Measurements from ENCODE around the gene OCA2.

DNA sequence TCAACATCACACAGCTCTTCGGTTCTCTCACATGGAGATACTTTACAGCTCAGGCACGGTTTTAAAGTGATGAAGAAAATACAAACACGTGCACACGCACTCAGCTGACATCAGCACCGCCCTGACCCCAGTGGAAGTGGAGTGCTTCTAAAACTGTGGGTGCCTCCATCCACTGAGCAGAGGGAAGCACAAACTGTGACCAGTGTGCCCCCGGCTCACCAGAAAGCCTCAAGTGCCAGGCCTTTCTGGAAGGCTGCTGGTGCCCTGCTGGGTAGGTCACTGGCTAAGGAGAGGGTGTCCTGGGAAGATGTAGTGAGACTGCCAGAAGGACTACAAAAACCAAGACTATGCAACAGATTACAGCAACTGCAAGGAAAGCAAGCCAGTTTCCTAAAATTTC lies 78.5 kb downstream of the OCA2 start:
- TF ChIP-seq, protein P1, sequence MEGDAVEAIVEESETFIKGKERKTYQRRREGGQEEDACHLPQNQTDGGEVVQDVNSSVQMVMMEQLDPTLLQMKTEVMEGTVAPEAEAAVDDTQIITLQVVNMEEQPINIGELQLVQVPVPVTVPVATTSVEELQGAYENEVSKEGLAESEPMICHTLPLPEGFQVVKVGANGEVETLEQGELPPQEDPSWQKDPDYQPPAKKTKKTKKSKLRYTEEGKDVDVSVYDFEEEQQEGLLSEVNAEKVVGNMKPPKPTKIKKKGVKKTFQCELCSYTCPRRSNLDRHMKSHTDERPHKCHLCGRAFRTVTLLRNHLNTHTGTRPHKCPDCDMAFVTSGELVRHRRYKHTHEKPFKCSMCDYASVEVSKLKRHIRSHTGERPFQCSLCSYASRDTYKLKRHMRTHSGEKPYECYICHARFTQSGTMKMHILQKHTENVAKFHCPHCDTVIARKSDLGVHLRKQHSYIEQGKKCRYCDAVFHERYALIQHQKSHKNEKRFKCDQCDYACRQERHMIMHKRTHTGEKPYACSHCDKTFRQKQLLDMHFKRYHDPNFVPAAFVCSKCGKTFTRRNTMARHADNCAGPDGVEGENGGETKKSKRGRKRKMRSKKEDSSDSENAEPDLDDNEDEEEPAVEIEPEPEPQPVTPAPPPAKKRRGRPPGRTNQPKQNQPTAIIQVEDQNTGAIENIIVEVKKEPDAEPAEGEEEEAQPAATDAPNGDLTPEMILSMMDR (IDR thresholded peaks at IDR 0.05): no peak
- TF ChIP-seq, protein P2, sequence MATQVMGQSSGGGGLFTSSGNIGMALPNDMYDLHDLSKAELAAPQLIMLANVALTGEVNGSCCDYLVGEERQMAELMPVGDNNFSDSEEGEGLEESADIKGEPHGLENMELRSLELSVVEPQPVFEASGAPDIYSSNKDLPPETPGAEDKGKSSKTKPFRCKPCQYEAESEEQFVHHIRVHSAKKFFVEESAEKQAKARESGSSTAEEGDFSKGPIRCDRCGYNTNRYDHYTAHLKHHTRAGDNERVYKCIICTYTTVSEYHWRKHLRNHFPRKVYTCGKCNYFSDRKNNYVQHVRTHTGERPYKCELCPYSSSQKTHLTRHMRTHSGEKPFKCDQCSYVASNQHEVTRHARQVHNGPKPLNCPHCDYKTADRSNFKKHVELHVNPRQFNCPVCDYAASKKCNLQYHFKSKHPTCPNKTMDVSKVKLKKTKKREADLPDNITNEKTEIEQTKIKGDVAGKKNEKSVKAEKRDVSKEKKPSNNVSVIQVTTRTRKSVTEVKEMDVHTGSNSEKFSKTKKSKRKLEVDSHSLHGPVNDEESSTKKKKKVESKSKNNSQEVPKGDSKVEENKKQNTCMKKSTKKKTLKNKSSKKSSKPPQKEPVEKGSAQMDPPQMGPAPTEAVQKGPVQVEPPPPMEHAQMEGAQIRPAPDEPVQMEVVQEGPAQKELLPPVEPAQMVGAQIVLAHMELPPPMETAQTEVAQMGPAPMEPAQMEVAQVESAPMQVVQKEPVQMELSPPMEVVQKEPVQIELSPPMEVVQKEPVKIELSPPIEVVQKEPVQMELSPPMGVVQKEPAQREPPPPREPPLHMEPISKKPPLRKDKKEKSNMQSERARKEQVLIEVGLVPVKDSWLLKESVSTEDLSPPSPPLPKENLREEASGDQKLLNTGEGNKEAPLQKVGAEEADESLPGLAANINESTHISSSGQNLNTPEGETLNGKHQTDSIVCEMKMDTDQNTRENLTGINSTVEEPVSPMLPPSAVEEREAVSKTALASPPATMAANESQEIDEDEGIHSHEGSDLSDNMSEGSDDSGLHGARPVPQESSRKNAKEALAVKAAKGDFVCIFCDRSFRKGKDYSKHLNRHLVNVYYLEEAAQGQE (IDR thresholded peaks at IDR 0.05; ENCODE audit: insufficient read depth in 1 of 2, low read depth in 2 of 2, low read length in 1 of 2): no peak
- TF ChIP-seq POLR2AphosphoS5 (IDR thresholded peaks at IDR 0.05; ENCODE audit: low read depth, low read length): no peak
- TF ChIP-seq SIN3A (IDR thresholded peaks at IDR 0.05; ENCODE audit: borderline replicate concordance, insufficient read depth, low read depth, low read length): no peak
- no peak for TF ChIP-seq TCF7L2 (IDR thresholded peaks at IDR 0.05; ENCODE audit: low read depth, low read length)

All from Panc1 (cell line).